Measurements from ENCODE around the gene ANKRD66.

ANKRD66 gene

GRCh38 chr6:46789434-46790354, 43.0 kb downstream of the ANKRD66 start:
- H3K4me3 ChIP-seq (ENCODE audit: low read depth, low read length): no peak overlapping the region
- DNase-seq (ENCODE audit: low read depth): no peak
- TF ChIP-seq, protein P1, sequence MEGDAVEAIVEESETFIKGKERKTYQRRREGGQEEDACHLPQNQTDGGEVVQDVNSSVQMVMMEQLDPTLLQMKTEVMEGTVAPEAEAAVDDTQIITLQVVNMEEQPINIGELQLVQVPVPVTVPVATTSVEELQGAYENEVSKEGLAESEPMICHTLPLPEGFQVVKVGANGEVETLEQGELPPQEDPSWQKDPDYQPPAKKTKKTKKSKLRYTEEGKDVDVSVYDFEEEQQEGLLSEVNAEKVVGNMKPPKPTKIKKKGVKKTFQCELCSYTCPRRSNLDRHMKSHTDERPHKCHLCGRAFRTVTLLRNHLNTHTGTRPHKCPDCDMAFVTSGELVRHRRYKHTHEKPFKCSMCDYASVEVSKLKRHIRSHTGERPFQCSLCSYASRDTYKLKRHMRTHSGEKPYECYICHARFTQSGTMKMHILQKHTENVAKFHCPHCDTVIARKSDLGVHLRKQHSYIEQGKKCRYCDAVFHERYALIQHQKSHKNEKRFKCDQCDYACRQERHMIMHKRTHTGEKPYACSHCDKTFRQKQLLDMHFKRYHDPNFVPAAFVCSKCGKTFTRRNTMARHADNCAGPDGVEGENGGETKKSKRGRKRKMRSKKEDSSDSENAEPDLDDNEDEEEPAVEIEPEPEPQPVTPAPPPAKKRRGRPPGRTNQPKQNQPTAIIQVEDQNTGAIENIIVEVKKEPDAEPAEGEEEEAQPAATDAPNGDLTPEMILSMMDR (IDR thresholded peaks at IDR 0.05; ENCODE audit: low read depth, low read length, missing control alignments): no peak

GRCh38 chr6:46790355-46790874, 43.7 kb downstream of the ANKRD66 start:
- no peak for DNase-seq (ENCODE audit: low read depth)
- TF ChIP-seq, protein P1 (IDR thresholded peaks at IDR 0.05; ENCODE audit: low read depth, low read length, missing control alignments): no peak
- H3K4me3 ChIP-seq (ENCODE audit: low read depth, low read length): no peak overlapping the region

GRCh38 chr6:46792635-46793034, 45.9 kb downstream of the ANKRD66 start:
- no peak for DNase-seq (ENCODE audit: low read depth)
- H3K4me3 ChIP-seq (ENCODE audit: low read depth, low read length): no peak overlapping the region
- TF ChIP-seq, protein P1 (IDR thresholded peaks at IDR 0.05; ENCODE audit: low read depth, low read length, missing control alignments): no peak

DNA sequence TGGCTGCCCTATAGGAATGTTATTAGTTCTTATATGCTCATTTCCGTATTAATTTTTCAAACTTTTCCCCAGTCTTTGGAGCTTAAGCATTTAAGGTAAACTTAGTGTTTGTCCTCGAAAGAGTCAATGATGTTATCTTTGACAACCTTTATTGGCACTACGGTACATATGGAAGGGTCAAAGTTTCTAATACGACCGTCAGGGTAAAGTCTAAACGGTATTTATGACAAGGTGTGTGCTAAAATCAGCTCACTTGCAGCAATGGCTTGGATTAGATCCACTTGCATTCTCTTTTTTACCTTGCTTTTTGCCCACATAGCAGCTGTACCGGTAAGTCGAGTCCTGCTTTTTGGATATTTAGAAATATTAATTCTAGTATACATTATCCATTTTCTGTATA, 46.4 kb downstream of the ANKRD66 start, which contains the start of gene MEP1A:
Gene MEP1A, plus strand, starts transcription at position 252 of the 400 bp plus-strand sequence. Its CDS starts 10 bp downstream, at position 262.
- TF ChIP-seq, protein P1 (IDR thresholded peaks at IDR 0.05; ENCODE audit: low read depth, low read length, missing control alignments): no peak
- no peak for DNase-seq (ENCODE audit: low read depth)
- H3K4me3 ChIP-seq (ENCODE audit: low read depth, low read length): no peak within 1 kb of the TSS

GRCh38 chr6:46794068-46794467, 47.3 kb downstream of the ANKRD66 start:
- TF ChIP-seq, protein P1 (IDR thresholded peaks at IDR 0.05; ENCODE audit: low read depth, low read length, missing control alignments): no peak
- no peak overlapping the region for H3K4me3 ChIP-seq (ENCODE audit: low read depth, low read length)
- DNase-seq (ENCODE audit: low read depth): no peak

GRCh38 chr6:46795816-46796215, 49.1 kb downstream of the ANKRD66 start:
- no peak overlapping the region for H3K4me3 ChIP-seq (ENCODE audit: low read depth, low read length)
- DNase-seq (ENCODE audit: low read depth): no peak
- TF ChIP-seq, protein P1 (IDR thresholded peaks at IDR 0.05; ENCODE audit: low read depth, low read length, missing control alignments): no peak

All from GM12864 (cell line).